K562 (cell line): ENCODE results near the gene SDHAF1. TPM values are rescaled to one million over a fixed set of nuclear protein-coding genes. Genes with fewer than 3 reads are reported as not detected.

ENCODE experiments used
- HDAC3 ChIP-seq: fragments of 450-650 bp; IDR thresholded peaks from 2 replicates; pipeline ENCODE4 v1.6.1; 2018; ENCODE audit warnings: borderline replicate concordance, mild to moderate bottlenecking, moderate library complexity; ENCODE audit not compliant: partially characterized antibody
- MCM5 ChIP-seq: fragments of 450-650 bp; IDR thresholded peaks from 2 replicates; pipeline ENCODE4 v1.6.1; 2016; ENCODE audit warnings: low read depth
- MLX ChIP-seq, 2 experiments: fragments of 450-650 bp in 1 of 2; sonication (generic) in 1 of 2; formaldehyde crosslinking; conservative IDR thresholded peaks; 2 replicates each; pipeline versions ENCODE4 v1.4.0 to v1.8.1; 2020 to 2022; ENCODE audit warnings: mild to moderate bottlenecking in 1 of 2, missing genetic modification reagents in 1 of 2
- NCOA2 ChIP-seq, 2 experiments: fragments of 450-650 bp; IDR thresholded peaks; 2 replicates each; pipeline ENCODE4 v1.6.1; 2018; ENCODE audit warnings: mild to moderate bottlenecking in 2 of 2, moderate library complexity in 1 of 2; ENCODE audit not compliant: partially characterized antibody in 2 of 2
- REST ChIP-seq, 2 experiments: fragments of 450-650 bp; formaldehyde crosslinking in 1 of 2; IDR thresholded peaks; 2 replicates each; pipeline versions ENCODE4 v1.4.0 to v1.6.1; 2014 to 2020; ENCODE audit warnings: mild to moderate bottlenecking in 2 of 2, borderline replicate concordance in 1 of 2, low read depth in 1 of 2
- SLC30A9 ChIP-seq: fragments of 250-450 bp; sonication (Bioruptor Pico); IDR thresholded peaks from 2 replicates; pipeline ENCODE4 v1.8.0; 2022; ENCODE audit warnings: mild to moderate bottlenecking, moderate library complexity
- ZBTB26 ChIP-seq: fragments of 450-650 bp; formaldehyde crosslinking; IDR thresholded peaks from 2 replicates; pipeline ENCODE4 v1.4.0; 2022; ENCODE audit warnings: missing genetic modification characterization
- ZNF121 ChIP-seq: sonication (generic); formaldehyde crosslinking; conservative IDR thresholded peaks from 2 replicates; pipeline ENCODE4 v1.8.0; 2022; ENCODE audit warnings: missing genetic modification reagents
- ZNF224 ChIP-seq: sonication (generic); formaldehyde crosslinking; IDR thresholded peaks from 2 replicates; pipeline ENCODE4 v1.8.0; 2022; ENCODE audit warnings: mild to moderate bottlenecking, missing genetic modification reagents
- polyA plus RNA-seq, 8 experiments: library from polyadenylated mRNA; depleted of rRNA in 4 of 8; stranded (reverse) in 5 of 8; unstranded in 3 of 8; fragments of >200 nt; fragmentation: Nextera tagmentation in 2 of 8; fragmentation: Illumina TruSeq in 1 of 8; extraction: Ambion mirVana in 2 of 8; extraction: Trizol in 1 of 8; gene quantifications; 2 replicates each; pipeline versions ENCODE4 v1.2.1 to v1.2.3, GENCODE V29; 2011 to 2014; ENCODE audit warnings: inconsistent platforms in 1 of 8, missing spikeins in 1 of 8
- total RNA-seq, 7 experiments: library from RNA; depleted of rRNA in 6 of 7; stranded (reverse); fragments of >200 nt in 6 of 7; fragmentation: Illumina TruSeq in 2 of 7; extraction: Trizol in 2 of 7; gene quantifications; 2 replicates each; pipeline versions ENCODE4 v1.2.1 to v1.2.3, GENCODE V29; 2011 to 2021; ENCODE audit warnings: low replicate concordance in 1 of 7
- TF ChIP-seq, protein P1 (sequence below): sonication (generic); formaldehyde crosslinking; IDR thresholded peaks from 2 replicates; pipeline ENCODE4 v1.4.0; 2020; ENCODE audit warnings: mild to moderate bottlenecking, missing genetic modification reagents

Gene SDHAF1
- total and polyA plus RNA-seq, 9 of the 15 experiments (the other 6 are each of a cell fraction or from before 2014, with no cell fraction given): 0.42 to 55.7 (median 18.8) TPM

DNA sequence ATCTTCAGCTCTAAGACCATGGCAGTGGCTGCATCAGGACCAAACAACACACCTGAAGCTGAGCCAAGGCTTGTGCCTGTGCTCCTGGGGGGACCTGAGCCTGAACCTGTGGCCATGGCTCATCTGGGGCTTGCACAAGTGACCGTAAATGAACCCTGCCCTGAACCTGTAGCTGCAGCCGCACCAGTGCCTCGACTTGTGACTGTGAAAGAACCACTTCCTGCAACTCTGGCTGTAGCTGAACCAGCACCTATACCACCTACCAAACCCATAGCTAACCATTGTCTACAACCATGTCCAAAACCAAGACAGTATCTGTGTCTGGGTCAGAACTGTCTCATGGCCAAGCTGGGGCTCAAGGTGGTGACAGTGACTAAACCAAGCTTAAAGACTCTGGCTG is 28.2 kb upstream of the SDHAF1 start (continued):
- TF ChIP-seq REST (IDR thresholded peaks at IDR 0.05; ENCODE audit: borderline replicate concordance) (no peak), REST (CRISPR knock-in tag; IDR thresholded peaks at IDR 0.05; ENCODE audit: low read depth) (no peak), ZNF224 (no peak), NCOA2 (IDR thresholded peaks at IDR 0.05; ENCODE audit: partially characterized antibody in 2 of 2) (no peak), MCM5 (no peak), ZBTB26 (CRISPR knock-in tag) (no peak), ZNF121 (CRISPR knock-in tag) (no peak), MLX (CRISPR knock-in tag; conservative IDR thresholded peaks at IDR 0.05) (no peak), SLC30A9 (CRISPR knock-in tag) (no peak), HDAC3 (no peak)
- TF ChIP-seq, protein P1, sequence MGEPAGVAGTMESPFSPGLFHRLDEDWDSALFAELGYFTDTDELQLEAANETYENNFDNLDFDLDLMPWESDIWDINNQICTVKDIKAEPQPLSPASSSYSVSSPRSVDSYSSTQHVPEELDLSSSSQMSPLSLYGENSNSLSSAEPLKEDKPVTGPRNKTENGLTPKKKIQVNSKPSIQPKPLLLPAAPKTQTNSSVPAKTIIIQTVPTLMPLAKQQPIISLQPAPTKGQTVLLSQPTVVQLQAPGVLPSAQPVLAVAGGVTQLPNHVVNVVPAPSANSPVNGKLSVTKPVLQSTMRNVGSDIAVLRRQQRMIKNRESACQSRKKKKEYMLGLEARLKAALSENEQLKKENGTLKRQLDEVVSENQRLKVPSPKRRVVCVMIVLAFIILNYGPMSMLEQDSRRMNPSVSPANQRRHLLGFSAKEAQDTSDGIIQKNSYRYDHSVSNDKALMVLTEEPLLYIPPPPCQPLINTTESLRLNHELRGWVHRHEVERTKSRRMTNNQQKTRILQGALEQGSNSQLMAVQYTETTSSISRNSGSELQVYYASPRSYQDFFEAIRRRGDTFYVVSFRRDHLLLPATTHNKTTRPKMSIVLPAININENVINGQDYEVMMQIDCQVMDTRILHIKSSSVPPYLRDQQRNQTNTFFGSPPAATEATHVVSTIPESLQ (CRISPR knock-in tag): no peak
